ENCODE data around the gene FXYD7.
A peak's percentile ranks its signal among the peaks of the same experiment; 100 is the strongest.
"Not testable (repeated sequence)": the region's sequence is repeated elsewhere in the genome, so short reads cannot be mapped to it uniquely, and the experiment has no call there.

FXYD7 gene

GRCh38 chr19:35146746-35147459, 3.8 kb downstream of the FXYD7 start:
- no peak for DNase-seq

DNA sequence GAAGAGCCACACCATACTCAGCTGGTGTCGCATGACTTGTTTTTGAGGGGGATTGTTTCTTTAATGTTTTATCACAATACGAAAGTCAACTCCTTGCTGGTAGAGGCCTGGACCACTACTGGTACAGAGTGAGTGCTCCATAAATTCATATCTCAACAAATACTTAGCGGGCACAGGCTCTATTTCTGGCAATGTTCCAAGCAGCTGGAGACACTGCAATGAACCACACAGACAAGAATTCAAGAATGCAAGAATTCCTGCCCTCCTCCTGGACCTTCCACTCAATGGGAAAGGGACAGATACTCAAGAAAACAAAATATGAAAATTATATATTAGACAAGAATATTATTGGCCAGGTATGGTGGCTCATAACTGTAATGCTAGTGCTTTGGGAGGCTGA, 6.4 kb downstream of the FXYD7 start:
- DNase-seq = no peak

GRCh38 chr19:35150445-35150844, 7.4 kb downstream of the FXYD7 start:
- no peak for DNase-seq

- DNase-seq = no peak
Observed at GRCh38 chr19:35151273-35152065, 8.4 kb downstream of the FXYD7 start.

DNA sequence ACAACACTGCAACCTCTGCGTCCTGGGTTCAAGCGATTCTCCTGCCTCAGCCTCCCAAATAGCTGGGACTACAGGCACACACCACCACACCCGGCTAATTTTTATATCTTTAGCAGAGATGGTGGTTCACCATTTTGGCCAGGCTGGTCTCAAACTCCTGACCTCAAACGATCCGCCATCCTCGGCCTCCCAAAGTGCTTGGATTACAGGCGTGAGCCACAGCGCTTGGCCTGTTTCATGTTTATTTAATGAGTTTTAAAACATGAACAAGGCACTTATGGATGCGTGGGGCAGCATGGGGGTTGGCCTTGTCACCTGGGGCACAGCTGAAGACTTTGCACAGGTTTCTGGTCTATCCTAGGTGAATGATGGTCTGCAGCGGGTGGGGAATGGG, 10.1 kb downstream of the FXYD7 start:
- not testable (repeated sequence) for DNase-seq

GRCh38 chr19:35153701-35154524, 10.9 kb downstream of the FXYD7 start:
- DNase-seq = peak; percentile 64

- DNase-seq = peak; percentile 47
Observed at GRCh38 chr19:35154525-35155406, 11.7 kb downstream of the FXYD7 start, which contains the start of gene FXYD5. Gene FXYD5 (plus strand): TSS chr19:35154735. CDS start chr19:35155551, 816 bp downstream.

DNA sequence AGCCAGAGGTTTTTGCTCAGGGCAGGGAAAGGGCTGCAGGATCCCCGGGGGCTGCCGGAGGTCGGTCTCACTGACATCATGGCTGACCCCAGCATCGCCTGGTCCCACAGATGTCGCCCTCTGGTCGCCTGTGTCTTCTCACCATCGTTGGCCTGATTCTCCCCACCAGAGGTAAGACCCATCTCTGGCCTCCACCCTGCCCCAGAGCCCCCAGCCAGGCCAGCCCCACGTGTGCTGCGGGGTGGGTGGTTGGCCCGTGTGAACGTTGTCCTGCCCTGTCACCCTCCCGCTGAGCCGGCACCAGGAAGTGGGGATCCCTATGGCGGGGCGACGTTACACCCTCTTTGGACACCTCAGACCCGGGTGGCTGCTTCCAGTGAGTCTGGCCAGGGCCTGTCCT, 12.4 kb downstream of the FXYD7 start:
- DNase-seq = no peak

GRCh38 chr19:35155981-35156672, 13.1 kb downstream of the FXYD7 start:
- no peak for DNase-seq

- DNase-seq = no peak
Observed at GRCh38 chr19:35156673-35157014, 13.6 kb downstream of the FXYD7 start.

- DNase-seq = no peak
Observed at GRCh38 chr19:35157431-35157830, 14.4 kb downstream of the FXYD7 start.

GRCh38 chr19:35159606-35160005, 16.6 kb downstream of the FXYD7 start:
- DNase-seq = no peak

DNA sequence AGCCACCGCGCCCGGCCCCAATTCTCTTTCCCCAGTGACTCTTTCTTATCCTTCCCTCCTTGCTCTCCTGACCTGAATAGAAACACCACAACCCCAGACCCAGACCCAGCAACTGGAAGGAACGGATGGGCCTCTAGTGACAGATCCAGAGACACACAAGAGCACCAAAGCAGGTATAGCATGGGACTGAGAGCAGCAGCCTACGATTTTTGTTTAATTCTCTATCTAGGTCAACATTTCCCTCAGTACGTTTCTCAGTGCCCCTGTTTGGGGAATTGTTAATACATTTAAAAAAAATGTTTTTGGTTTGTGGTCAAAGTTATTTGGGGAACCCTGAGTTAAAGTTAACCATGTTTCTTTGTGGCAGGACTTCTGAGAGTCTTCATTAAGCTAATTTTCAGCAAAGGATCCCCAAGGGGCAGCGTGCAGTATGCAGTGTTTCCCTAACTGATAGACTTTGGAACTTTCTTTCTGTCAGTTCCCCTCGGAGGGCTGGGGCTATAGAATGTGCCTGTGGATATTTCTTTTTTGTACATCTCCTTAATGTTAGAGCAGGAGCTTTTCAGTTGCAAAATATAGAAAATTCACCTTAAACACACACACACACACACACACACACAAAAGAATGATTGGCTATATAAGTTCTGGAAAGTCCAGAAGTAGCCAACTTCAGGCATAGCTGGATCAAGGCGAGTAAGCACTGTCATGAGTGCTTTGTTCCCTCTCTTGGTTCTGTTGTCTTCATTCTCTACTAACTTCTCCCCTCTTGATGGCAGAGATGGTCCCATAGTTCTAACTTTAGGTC, 17.8 kb downstream of the FXYD7 start:
- DNase-seq = no peak

DNA sequence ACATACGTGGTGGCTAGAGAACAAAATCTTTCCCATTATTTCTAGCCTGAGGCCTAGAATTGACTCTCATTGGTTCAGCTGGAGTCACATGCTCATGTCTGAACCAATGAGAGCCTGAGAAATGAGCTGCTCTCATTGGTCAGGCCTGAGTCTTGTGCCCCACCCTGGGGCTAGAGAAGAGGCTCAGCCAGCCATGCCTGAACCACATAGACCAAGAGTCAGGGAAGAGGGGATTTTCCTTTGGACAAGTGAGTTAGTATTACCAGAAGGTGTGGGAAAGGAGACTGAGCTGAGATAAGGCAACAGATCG, 18.3 kb downstream of the FXYD7 start:
- no peak for DNase-seq

DNA sequence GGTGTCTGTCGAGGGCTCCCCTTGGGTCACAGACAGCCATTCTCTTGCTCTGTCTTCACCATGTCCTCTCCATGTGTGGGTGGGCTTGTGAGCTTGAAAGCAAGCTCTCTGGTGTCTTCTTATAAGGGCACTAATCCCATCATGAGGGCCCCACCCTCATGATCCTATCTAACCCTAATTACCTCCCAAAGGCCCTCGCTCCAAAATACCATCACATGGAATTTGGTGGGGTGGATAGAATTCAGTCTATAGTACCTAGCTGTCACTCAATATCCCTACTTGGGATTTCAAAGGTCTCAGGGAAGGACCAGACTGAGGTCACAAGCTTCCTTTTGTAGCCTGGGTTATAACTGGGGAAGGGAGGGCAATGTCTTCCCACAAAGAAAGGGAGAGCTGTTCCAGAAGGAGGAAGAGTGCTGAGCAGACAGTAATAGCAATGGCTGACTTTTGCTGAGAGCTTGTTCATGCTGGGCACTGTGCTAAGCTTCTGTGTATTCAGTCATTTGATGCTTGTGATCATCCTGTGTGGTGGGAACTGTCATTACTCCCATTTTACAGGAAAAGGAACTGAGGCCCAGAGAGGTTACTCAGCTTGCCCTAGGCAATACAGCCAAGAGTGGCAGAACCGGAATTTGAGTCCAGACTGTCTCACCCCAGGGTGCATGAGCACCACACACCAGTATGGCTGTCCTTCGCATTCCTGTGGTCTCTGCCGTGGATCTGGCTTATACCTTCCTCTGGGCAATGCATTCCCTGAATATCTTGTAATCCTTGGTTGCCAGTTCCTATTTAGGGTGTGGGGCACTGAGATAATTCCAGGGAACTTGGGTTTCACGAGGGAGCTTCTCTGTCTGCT, 19.6 kb downstream of the FXYD7 start:
- DNase-seq = no peak

- no peak for DNase-seq
Observed at GRCh38 chr19:35164418-35164817, 21.4 kb downstream of the FXYD7 start.

DNA sequence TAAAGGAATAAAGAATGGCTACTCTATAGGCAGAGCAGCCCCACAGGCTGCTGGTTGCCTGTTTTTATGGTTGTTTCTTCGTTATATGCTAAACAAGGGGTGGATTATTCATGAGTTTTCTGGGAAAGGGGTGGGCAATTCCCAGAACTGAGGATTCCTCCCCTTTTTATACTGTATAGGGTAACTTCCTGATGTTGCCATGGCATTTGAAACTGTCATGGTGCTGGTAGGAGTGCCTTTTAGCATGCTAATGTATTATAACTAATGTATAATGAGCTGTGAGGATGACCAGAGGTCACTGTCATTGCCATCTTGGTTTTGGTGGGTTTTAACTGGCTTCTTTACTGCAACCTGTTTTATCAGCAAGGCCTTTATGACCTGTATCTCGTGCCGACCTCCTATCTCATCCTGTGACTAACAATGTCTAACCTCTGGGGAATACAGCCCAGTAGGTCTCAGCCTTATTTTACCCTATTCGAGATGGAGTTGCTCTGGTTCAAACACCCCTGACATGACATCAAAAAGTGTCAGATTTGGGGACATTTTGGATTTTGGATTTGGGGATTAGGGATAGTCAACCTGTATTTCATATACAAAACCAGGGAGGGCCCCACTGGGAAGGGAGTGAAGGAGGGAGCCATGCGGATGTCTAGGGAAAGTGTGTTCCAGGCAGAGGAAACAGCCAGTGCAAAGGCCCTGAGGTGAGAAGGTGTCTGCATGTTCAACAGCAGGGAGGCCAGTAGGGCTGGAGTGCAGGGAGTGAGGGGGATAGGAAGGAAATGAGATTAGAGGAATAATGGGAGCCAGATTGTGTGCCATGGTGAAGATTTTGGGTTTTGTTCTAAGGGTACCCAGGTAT, 22.4 kb downstream of the FXYD7 start:
- no peak for DNase-seq

- no peak for DNase-seq
Observed at GRCh38 chr19:35166100-35167063, 23.3 kb downstream of the FXYD7 start.
